Measurements from ENCODE around the gene NPIPB2. TPM values are rescaled to one million over a fixed set of nuclear protein-coding genes. Genes with fewer than 3 reads are reported as not detected.

NPIPB2 gene
- total RNA-seq, 1 donor from 2014 or later, result 10.3 TPM

GRCh38 chr16:11968577-11968976 lies 26.7 kb upstream of the NPIPB2 start:
- H3K79me2 ChIP-seq (ENCODE audit: insufficient read depth, low read length), result no peaks in the 10 kb centered on the region
- no peak overlapping the region for H2AFZ ChIP-seq (ENCODE audit: low read depth, low read length)
- no peaks in the 10 kb centered on the region for H3K4me1 Mint-ChIP-seq (ENCODE audit: low read depth, unreplicated experiment)
- H3K4me3 Mint-ChIP-seq (ENCODE audit: unreplicated experiment), result no peak overlapping the region
- no peaks in the 10 kb centered on the region for H3K4me1 ChIP-seq (ENCODE audit: insufficient read depth, low read length)
- no peaks in the 10 kb centered on the region for H4K20me1 ChIP-seq (ENCODE audit: insufficient read depth, low read length)
- no peaks in the 10 kb centered on the region for H3K9me3 Mint-ChIP-seq (ENCODE audit: unreplicated experiment)
- H3K27ac Mint-ChIP-seq (ENCODE audit: unreplicated experiment), result no peak overlapping the region
- H3K4me2 ChIP-seq (ENCODE audit: low read length), result no peak overlapping the region
- DNase-seq (ENCODE audit: low read depth), result no peak
- TF ChIP-seq CTCF (IDR thresholded peaks at IDR 0.05; ENCODE audit: insufficient read depth, low read depth, low read length), result no peak
- no peak for TF ChIP-seq EZH2 (IDR thresholded peaks at IDR 0.05; ENCODE audit: insufficient read depth, low read length)
- H3K4me3 ChIP-seq (ENCODE audit: insufficient read depth, low read depth, low read length), result no peak overlapping the region
- H3K27me3 Mint-ChIP-seq (ENCODE audit: low read depth, unreplicated experiment), result peaks cover 2% of the 10 kb centered on the region
- no peak overlapping the region for H3K27ac ChIP-seq (ENCODE audit: low read depth, low read length)
- no peaks in the 10 kb centered on the region for H3K36me3 ChIP-seq (ENCODE audit: insufficient read depth, low read length)
- H3K9ac ChIP-seq (ENCODE audit: low read length), result no peak overlapping the region
- H3K27me3 ChIP-seq (ENCODE audit: insufficient read depth, low read length), result no peaks in the 10 kb centered on the region
- no peaks in the 10 kb centered on the region for H3K36me3 Mint-ChIP-seq (ENCODE audit: low read depth, unreplicated experiment)
- no peaks in the 10 kb centered on the region for H3K9me3 ChIP-seq (ENCODE audit: insufficient read depth, low read depth, low read length)
- no peak for FAIRE-seq

GRCh38 chr16:11967195-11967911 lies 25.5 kb upstream of the NPIPB2 start:
- TF ChIP-seq EZH2 (IDR thresholded peaks at IDR 0.05; ENCODE audit: insufficient read depth, low read length), result no peak
- TF ChIP-seq CTCF (IDR thresholded peaks at IDR 0.05; ENCODE audit: insufficient read depth, low read depth, low read length), result no peak
- DNase-seq (ENCODE audit: low read depth), result no peak

GRCh38 chr16:11966173-11966572 lies 24.3 kb upstream of the NPIPB2 start:
- Mint-ChIP-seq H3K4me1 (ENCODE audit: low read depth, unreplicated experiment) (no peaks in the 10 kb centered on the region), H3K9me3 (ENCODE audit: unreplicated experiment) (no peaks in the 10 kb centered on the region), H3K27ac (ENCODE audit: unreplicated experiment) (no peak overlapping the region), H3K36me3 (ENCODE audit: low read depth, unreplicated experiment) (no peaks in the 10 kb centered on the region), H3K4me3 (ENCODE audit: unreplicated experiment) (no peak overlapping the region), H3K27me3 (ENCODE audit: low read depth, unreplicated experiment) (peaks cover 2% of the 10 kb centered on the region)
- no peaks in the 10 kb centered on the region for H3K4me1 ChIP-seq (ENCODE audit: insufficient read depth, low read length)
- no peak overlapping the region for H3K9ac ChIP-seq (ENCODE audit: low read length)
- DNase-seq (ENCODE audit: low read depth) (no peak), FAIRE-seq (no peak)
- H4K20me1 ChIP-seq (ENCODE audit: insufficient read depth, low read length), result no peaks in the 10 kb centered on the region
- TF ChIP-seq CTCF (IDR thresholded peaks at IDR 0.05; ENCODE audit: insufficient read depth, low read depth, low read length) (no peak), EZH2 (IDR thresholded peaks at IDR 0.05; ENCODE audit: insufficient read depth, low read length) (no peak)
- no peak overlapping the region for H3K4me3 ChIP-seq (ENCODE audit: insufficient read depth, low read depth, low read length)
- H3K9me3 ChIP-seq (ENCODE audit: insufficient read depth, low read depth, low read length), result no peaks in the 10 kb centered on the region
- H2AFZ ChIP-seq (ENCODE audit: low read depth, low read length), result no peak overlapping the region
- H3K36me3 ChIP-seq (ENCODE audit: insufficient read depth, low read length), result no peaks in the 10 kb centered on the region
- no peaks in the 10 kb centered on the region for H3K79me2 ChIP-seq (ENCODE audit: insufficient read depth, low read length)
- no peak overlapping the region for H3K4me2 ChIP-seq (ENCODE audit: low read length)
- H3K27me3 ChIP-seq (ENCODE audit: insufficient read depth, low read length), result no peaks in the 10 kb centered on the region
- no peak overlapping the region for H3K27ac ChIP-seq (ENCODE audit: low read depth, low read length)

More at GRCh38 chr16:11967195-11967911, 25.5 kb upstream of the NPIPB2 start:
- H3K9me3 ChIP-seq (ENCODE audit: insufficient read depth, low read depth, low read length), result no peaks in the 10 kb centered on the region
- no peak overlapping the region for H3K9ac ChIP-seq (ENCODE audit: low read length)
- H3K27ac ChIP-seq (ENCODE audit: low read depth, low read length), result no peak overlapping the region
- no peak overlapping the region for H2AFZ ChIP-seq (ENCODE audit: low read depth, low read length)
- no peaks in the 10 kb centered on the region for H3K27me3 ChIP-seq (ENCODE audit: insufficient read depth, low read length)
- H3K36me3 ChIP-seq (ENCODE audit: insufficient read depth, low read length), result no peaks in the 10 kb centered on the region
- H3K4me1 ChIP-seq (ENCODE audit: insufficient read depth, low read length), result no peaks in the 10 kb centered on the region
- H3K79me2 ChIP-seq (ENCODE audit: insufficient read depth, low read length), result no peaks in the 10 kb centered on the region
- no peak overlapping the region for H3K4me3 Mint-ChIP-seq (ENCODE audit: unreplicated experiment)
- no peaks in the 10 kb centered on the region for H3K4me1 Mint-ChIP-seq (ENCODE audit: low read depth, unreplicated experiment)
- no peak overlapping the region for H3K4me2 ChIP-seq (ENCODE audit: low read length)
- no peaks in the 10 kb centered on the region for H4K20me1 ChIP-seq (ENCODE audit: insufficient read depth, low read length)
- no peak for FAIRE-seq
- no peaks in the 10 kb centered on the region for H3K36me3 Mint-ChIP-seq (ENCODE audit: low read depth, unreplicated experiment)
- no peak overlapping the region for H3K27ac Mint-ChIP-seq (ENCODE audit: unreplicated experiment)
- no peaks in the 10 kb centered on the region for H3K9me3 Mint-ChIP-seq (ENCODE audit: unreplicated experiment)
- H3K27me3 Mint-ChIP-seq (ENCODE audit: low read depth, unreplicated experiment), result peaks cover 2% of the 10 kb centered on the region
- no peak overlapping the region for H3K4me3 ChIP-seq (ENCODE audit: insufficient read depth, low read depth, low read length)
